ENCODE data around the gene UTP4.

The UTP4 gene

DNA sequence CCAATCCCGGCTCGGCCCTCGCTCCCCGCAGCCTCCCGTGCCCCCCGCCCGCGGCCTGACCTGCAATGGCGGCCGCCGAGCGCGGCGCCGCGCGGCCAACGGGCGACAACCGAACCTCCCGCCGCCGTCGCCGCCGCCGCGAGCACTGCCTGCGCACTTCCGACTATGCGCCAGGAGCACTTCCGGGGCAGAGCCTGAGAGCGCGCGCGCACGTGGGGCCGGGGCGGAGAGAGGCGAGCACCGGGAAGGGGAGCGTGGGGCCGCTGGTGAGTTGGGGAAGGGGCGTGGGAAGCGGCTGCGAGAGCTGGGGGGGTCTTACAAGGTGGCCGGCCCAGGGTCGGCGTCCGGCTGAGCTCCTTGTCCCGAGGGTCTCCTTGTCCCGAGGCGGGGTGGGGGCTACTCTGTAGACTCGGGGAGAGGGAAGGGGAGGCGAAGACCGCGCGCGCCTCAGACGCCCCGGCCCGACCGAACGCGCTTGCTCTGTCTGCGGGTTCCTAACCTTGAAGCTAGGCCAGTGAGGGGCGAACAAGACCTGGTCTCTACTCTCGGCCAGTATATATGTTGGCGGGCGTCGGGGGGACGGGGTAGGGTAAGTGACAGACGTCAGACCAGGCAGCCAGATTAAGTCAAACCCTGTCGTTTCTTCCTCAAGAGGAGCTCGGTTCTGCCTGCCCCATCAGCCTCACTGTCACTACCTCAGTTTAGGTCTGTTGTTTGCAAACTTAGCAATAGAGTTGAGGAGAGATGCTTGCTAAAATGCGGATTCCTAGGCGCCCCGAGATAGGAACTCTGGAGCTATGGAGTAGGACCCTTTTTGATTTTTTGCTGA, at the start of gene UTP4, which contains the start of gene CHTF8:
TSS of gene UTP4 (plus strand) at position 226 of the 829 bp plus-strand sequence. CDS start 811 bp downstream, outside the sequence.
TSS of gene CHTF8 (minus strand) at position 165 of the 829 bp plus-strand sequence. CDS start 11,130 bp downstream, outside the sequence.
- DNase-seq (ENCODE audit: low spot score) = peak; percentile 91

DNA sequence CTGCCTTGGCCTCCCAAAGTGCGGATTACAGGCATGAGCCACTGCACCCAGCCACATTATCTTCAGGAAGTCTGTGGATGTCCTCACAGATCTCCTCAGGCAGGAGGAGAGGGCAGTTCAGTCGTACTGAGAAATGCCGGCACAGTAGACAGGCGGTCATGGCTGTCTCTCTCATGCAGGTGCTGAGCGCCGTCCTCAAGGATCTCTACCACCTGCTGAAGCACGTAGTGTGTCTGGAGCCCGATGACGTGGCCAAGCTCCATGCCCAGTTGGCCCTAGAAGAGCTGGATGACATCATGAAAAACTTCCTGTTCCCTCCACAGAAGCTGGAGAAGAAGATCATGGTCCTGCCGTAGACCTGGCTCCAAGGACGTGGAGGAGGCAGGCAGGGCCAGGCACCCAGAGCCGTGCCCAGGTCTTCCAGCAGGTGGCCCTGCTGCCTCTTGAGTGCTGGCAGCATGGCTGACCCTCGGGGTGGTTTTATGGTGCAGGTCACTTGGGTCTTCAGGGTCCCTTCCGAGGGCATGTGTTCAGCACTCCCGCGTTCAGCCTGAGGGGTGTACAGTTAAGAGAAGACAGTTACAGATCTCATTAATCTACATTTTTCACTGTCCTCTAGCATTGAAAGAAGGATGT, 49.0 kb upstream of the UTP4 start:
- no peak for DNase-seq (ENCODE audit: low spot score)

DNA sequence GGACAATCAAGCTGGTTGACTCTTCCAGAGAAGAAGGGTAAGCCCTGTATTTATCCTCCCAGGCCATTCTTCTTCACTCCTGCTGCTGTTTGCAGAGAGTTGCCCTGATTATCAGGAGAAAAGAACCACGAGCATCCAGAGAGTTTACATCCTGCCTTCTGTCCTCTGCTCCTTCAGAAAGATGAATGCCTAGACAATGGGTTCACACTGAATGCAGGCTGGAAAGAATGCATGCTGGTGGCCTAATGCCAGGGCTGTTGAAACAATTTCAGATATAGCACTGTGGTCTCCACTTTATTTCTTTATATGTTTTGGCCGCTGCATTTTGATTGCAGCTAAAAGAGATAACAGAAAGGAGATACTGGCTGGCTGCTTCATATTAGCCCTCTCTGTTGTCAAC, 48.2 kb upstream of the UTP4 start:
- no peak for DNase-seq (ENCODE audit: low spot score)

DNA sequence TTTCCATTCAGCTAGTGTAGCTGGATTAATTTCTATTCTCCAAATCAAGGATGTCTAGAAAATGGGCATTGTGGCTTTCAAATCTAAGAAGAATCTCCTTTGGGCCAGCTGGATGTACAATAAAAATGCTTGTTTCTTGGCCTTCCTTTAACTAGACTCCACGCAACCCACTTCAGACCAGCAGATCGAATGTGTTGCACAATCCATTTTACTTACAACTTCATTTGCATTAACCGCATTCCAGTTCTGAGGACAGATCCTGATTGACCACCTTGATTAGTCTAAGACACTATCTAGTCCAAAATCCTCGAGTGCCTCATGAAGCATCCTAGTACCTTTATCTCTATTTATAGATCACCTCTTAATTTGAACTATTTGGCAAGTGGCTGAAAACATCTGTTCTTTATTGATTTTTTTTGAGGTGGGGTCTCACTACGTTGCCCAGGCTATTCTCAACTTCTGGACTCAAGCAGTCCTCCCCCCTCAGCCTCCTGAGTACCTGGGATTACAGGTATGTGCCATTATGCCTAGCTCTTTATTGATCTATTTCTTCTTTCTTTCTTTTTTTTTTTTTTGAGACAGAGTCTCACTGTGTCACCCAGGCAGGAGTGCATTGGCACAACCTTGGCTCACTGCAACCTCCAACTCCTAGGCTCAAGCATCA, 47.3 kb upstream of the UTP4 start:
- no peak for DNase-seq (ENCODE audit: low spot score)

DNA sequence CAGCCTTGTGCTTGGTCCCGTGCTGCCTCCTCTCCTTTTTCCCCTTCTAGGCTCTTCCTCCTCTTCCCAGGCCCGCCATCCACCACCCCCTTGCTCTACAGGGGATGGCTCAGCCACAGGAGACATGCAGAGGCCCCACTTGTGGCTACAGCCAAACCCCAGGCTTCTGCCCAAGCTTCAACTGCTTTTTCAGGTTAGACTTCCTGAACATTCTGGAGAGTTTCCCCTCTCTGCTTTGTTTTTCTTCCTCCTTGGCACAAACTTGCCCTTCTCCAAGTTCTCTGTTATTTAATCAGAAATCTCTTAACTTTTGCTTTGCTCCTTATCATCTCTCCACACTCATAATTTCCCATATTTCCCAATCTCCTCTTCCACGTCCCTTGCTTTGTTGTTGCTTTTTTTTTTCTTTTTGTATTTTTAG, 45.3 kb upstream of the UTP4 start:
- DNase-seq (ENCODE audit: low spot score) = no peak

DNA sequence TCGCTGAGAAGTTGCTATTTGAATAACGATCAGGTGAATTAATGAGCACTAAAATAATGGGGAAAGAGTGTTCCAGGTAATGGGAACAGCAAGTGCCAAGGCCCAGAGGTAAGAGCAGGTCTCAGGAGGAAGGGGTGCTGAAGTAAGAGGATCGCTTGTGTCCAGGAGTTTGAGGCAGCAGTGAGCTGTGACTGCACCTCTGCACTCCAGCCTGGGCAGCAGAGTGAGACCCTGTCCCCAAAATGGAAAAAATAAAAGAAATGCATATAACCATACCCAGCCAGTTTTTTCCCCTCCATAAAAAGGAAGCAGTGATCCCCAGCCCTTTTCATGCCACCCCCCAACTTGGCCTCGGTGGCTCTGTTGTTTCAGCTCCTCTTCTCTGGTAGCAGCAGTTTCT, 43.8 kb upstream of the UTP4 start:
- no peak for DNase-seq (ENCODE audit: low spot score)

DNA sequence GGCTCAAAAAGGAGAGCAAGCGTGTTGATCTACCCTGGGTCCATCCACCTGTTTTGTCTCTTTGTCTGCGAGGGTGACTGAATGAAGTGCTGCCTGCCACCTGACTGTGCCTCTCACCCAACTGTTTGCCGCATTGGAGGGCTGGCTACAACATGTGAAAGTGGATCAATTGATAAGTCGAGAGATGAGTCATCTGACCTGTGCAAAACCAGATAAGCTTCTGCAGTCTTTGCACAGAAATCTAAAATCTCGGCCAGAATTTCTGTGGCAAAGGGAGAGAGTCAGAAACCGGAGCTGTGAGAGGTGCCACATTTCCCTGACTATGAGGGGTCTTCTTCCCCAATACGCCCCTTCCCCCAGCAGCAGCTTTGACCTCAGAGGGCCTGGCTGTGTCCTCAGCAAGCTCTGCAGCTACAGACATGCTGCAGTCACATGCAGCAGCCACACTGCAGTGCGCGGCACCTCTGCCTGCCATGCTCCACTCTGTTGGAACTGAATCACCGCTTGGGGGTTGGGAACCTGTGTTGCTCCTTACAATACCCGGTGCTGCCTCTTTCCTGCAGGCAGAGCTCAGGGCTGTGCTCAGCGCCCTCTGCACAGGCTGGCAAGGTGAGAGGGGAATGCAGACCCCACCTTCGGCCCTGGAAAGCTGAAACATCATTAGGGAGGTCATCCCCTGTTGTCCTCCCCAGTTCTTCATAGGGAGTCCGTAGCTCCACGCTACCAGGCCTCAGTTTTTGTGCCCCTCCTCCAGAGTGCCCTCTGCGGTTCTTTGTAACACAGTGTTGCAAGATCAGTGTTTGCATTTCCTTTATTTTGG, 43.1 kb upstream of the UTP4 start:
- DNase-seq (ENCODE audit: low spot score) = no peak

DNA sequence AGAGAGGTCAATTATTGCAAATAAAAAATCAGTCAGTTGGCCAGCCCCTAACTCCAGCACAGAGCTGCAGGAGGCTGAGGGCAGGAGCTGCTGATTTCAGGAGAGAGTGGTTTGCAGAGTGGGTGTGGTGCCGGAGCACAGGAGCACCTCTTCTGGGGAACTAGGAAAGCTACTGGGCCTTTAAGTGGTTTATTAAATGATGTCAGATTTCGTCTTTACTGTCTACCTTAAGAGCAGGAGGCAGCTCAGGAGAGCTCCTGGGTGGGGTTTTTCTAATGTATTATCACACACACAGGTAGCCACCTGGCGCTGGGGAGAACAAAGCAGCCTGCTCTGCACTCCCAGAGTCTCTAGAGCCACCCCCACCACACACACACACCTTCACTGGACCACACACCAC, 38.5 kb upstream of the UTP4 start:
- no peak for DNase-seq (ENCODE audit: low spot score)

DNA sequence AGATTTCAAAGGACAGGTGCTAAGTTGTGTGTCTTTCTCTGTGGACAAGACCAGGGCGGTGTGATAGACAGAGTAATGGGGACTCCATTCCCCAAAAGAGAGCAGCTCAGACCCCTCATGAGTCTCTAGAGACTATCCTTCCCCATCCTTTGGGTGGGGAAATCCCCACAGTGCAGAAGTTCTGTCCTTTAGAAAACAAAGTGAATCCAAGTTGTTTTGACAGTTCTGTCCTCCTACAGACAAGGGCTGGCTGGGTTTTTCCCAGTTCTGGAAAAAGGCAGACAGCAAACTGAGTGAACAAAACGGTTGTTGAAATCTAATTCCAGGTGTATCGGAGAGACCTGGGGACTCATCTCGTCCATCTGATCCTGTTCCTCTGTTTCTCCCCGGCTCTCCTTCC, 37.9 kb upstream of the UTP4 start:
- no peak for DNase-seq (ENCODE audit: low spot score)

DNA sequence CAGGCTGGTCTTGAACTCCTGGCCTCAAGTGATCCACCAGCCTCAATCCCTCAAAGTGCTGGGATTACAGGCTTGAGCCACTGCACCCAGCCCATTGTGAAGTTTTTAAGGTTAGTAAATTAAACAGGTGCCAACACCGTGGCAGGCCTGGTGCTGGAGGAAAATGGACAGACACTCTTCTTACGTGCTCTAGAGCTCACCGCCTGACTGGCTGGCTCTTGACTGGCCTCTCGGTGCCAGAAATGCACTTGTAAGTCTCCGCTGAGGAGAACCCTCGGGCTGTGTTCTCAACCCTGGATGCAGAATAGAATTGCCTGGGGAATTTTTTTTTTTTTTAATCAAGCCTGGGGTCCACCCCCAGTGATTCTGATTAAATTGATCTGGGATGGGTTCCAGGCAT, 37.3 kb upstream of the UTP4 start:
- no peak for DNase-seq (ENCODE audit: low spot score)

DNA sequence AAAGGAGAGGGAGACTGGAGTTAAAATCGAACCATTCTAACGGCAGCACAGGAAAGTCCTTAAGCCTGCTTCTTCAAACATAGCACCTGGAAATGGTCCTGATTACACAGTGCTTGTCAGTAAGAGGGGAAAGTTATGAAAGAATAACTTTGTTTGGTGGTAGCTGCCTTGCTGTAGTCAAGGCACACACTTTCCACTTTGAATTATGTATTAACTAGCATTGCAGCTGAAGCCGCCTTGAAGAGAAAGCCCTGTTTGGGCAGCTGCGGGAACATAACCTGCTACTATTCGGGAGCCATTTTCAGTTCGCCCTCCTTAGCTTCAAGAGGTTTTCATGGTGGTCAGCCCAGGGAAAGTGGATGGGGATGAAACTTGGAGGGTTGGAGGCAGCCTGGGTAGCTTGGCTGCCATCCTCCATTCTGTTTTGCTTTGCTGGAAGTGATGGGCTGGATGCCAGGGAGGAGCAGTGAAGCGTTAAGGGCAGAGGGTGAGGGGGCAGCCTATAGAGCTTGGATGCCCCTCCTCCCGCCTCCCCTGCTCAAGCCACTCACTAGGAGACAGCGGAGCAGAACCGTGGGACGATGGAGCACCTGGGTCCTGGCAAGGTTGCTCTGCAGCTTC, 32.3 kb upstream of the UTP4 start:
- no peak for DNase-seq (ENCODE audit: low spot score)

DNA sequence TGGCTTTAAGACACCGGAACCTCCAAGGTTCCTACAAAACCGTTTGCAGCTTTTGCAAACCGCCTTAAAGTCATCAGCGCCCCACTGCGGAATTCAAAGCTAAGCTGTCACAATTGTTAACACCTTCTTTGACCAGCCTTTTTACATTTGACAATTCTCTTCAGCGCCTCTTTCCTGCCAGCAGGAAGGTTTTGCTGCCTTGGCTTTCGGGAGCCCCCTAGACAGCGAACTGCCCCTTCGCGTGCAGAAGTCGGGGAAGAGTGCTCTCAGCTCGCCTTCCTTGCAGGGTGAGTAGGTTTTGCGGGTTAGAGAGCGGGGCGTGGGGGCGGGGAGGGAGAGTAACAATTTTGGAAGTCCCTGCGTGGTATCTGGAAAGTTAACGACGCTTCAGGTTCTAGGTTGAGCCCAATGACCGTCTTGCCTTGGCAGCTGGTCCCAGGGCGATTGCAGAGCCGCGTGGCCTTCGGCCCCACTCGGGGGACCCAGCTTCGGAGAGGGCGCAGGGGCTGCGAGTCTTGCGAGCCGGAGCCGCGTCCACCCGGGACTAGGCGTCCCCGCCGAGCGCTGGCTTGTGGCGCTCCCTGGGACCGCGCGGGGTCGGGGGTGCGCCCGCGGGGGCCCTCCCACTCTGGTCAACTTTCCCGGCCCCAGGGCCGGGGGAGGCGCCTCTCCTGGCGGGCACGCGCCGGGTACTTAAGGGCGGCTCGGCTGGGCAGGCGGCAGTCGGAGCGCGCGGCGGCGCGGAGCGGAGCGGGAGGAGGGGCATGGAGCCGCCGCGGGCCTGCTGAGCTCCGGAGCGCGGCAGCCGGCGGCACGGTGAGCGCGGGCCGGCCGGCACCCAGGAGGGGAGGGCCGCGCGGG, 26.7 kb upstream of the UTP4 start, which contains the start of gene HAS3:
TSS of gene HAS3 (plus strand) at position 153 of the 861 bp plus-strand sequence. CDS start 3,743 bp downstream, outside the sequence.
- peak; percentile 86 for DNase-seq (ENCODE audit: low spot score)

DNA sequence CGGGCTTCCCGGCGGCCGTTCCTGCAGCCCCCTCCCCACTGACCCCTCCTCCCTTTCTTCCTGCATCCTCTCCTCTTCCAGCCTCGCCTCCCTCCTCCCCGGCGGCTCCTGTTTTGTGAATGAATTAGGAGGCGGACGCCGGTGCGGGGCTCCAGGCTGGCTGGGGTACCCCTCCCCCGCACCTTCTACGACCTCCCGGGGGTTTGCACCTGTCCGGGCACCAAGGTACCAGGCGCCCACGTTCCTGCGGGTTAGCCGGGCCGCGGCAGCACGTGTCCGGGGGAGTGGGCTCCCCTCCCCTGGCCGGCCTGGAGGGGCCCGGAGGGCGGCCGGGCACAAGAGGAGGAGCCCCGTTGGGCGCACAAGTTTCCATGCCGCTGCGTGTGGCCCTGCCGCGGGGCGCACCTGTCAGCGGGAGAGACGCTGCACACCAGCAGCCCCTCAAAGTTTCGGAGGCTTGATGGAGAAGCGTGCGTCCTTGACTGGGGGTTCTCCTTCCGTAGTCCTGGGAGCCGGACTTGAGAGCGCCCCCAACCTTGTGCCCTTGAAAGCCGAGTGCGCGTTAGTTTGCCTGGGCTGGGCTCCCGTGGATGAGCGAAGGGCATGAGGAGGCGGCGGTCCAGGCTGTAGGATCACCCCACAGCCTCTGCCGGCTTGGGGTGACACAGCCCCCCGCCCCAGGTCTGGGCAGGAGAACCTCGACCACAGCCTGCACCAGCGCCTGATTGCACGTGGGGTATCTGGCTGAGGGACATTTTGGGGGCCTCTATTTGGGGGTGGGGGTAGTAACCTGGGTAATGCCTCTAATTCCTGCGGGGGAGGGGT, 25.7 kb upstream of the UTP4 start:
- peak; percentile 79 for DNase-seq (ENCODE audit: low spot score)

DNA sequence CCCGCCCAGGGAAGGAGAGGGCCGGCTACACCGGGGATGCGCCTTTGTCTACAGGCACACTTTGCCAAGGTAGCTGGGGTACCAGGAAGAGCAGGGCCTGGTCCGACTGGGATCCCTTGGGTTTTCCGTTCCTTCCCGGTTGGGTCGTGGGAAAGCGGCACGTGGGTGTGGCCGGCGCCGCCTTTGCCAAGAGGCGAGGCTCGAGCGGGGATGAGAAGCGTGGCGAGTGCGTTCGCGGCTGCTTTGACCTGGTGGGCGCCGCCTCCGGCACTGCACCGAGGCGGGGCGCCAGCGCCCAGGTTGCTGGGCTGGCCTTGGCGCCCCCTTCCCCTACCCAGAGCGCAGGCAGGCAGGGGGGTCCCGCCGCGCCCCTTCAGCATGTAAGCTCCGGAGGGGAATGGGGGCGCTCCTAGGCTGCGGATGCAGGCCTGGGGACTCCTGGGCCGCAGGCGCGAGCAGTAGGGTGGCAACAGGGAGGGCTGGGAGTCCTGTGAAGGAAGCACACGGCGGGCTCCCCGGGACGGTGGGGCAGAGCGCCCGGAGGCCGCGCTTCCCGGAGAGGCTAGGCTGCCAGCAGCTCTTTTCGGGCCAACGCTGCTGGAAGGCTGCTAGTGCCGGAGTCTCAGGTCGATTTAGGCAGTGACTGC, 25.0 kb upstream of the UTP4 start:
- peak; percentile 57 for DNase-seq (ENCODE audit: low spot score)

DNA sequence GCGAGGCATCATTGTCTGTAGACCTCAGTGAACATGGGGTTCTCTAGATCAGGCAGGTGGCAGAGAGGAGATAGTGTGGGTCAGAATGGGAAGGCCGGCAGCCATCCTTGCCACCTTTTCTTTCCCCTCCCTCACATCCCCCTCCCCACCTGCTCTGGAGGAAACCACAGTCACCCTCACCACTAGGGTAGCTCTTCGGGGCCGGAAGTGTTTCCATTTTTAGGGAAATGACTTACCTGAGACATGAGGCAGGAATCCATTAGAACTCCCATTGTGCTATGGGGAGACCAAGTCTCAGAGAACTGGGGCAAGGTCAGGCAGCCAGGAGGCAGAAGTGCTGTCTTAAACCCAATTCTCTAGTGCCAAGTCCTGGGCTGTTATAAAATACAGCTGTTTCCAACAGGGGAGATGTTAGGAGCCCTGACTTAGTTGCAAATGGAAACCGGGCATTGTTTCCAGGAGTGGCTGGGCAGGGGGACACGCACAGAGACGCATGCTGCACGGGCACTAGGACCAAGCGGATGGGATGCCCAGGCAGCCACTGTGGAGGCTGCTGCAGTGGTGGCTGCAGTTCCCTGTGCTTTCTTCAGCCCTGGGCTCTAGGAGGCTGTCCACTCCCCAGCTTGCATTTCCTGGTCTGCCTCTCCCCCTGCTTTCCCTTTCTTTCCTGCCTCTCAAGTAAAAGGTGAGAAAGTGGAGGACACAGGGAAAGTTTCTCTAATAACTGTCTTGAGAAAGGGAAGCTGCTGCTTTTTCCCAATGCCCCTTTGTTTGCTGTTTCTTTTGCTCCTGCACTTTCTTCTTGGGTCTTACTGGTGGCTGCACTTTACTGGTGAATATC, 24.2 kb upstream of the UTP4 start:
- DNase-seq (ENCODE audit: low spot score) = peak; percentile 62

DNA sequence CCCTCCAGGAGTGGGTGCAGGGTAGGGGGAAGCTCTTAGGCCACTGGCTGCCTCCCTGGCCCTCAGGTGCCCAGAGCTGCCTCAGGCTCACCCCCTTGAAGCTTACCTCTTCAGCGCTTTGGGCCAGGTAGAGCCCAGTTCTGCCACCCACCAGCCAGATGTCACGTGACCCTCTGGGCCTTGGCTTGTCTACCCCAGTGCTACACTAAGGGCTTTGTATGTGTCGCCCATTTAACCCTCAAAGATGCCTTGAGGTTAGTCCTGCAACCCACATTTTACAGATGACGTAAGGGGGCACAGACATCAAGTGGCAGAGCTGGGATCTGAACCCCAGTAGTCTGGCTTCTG, 23.6 kb upstream of the UTP4 start:
- no peak for DNase-seq (ENCODE audit: low spot score)

DNA sequence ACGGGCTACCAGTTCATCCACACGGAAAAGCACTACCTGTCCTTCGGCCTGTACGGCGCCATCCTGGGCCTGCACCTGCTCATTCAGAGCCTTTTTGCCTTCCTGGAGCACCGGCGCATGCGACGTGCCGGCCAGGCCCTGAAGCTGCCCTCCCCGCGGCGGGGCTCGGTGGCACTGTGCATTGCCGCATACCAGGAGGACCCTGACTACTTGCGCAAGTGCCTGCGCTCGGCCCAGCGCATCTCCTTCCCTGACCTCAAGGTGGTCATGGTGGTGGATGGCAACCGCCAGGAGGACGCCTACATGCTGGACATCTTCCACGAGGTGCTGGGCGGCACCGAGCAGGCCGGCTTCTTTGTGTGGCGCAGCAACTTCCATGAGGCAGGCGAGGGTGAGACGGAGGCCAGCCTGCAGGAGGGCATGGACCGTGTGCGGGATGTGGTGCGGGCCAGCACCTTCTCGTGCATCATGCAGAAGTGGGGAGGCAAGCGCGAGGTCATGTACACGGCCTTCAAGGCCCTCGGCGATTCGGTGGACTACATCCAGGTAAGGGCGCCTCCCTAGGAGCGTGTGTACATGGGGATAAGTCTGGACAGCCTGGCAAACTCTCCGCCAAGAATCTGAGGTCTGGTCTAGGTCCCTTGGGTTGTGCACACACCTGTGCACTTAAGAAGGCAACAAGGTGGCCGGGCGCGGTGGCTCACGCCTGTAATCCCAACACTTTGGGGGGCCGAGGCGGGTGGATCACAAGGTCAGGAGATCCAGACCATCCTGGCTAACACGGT, 22.8 kb upstream of the UTP4 start:
- no peak for DNase-seq (ENCODE audit: low spot score)

All from iPS-NIHi11 (cell line).